BLaER1 (cell line): ENCODE results near the gene TMX2.

Experiments
- H3K27ac ChIP-seq: shearing (Covaris generic); formaldehyde crosslinking; 2 replicates; pipeline ENCODE4 v1.8.1; 2022
- H3K27me3 ChIP-seq: shearing (Covaris generic); formaldehyde crosslinking; 2 replicates; pipeline ENCODE4 v1.8.1; 2022
- H3K36me3 ChIP-seq: shearing (Covaris generic); formaldehyde crosslinking; 2 replicates; pipeline ENCODE4 v1.8.1; 2022
- H3K4me1 ChIP-seq: shearing (Covaris generic); formaldehyde crosslinking; 2 replicates; pipeline ENCODE4 v1.8.1; 2022
- H3K4me2 ChIP-seq: shearing (Covaris generic); formaldehyde crosslinking; 2 replicates; pipeline ENCODE4 v1.8.1; 2022
- H3K4me3 ChIP-seq: shearing (Covaris generic); formaldehyde crosslinking; 2 replicates; pipeline ENCODE4 v1.8.1; 2022
- H3K9ac ChIP-seq: shearing (Covaris generic); formaldehyde crosslinking; 2 replicates; pipeline ENCODE4 v1.8.1; 2022
- H3K9me3 ChIP-seq: shearing (Covaris generic); formaldehyde crosslinking; 2 replicates; pipeline ENCODE4 v1.8.1; 2022
- H4K20me1 ChIP-seq: shearing (Covaris generic); formaldehyde crosslinking; 2 replicates; pipeline ENCODE4 v1.8.1; 2022
- Cebpa-rat ChIP-seq: shearing (Covaris generic); IDR thresholded peaks from 2 replicates; pipeline ENCODE4 v1.8.1; 2022

Gene TMX2

DNA sequence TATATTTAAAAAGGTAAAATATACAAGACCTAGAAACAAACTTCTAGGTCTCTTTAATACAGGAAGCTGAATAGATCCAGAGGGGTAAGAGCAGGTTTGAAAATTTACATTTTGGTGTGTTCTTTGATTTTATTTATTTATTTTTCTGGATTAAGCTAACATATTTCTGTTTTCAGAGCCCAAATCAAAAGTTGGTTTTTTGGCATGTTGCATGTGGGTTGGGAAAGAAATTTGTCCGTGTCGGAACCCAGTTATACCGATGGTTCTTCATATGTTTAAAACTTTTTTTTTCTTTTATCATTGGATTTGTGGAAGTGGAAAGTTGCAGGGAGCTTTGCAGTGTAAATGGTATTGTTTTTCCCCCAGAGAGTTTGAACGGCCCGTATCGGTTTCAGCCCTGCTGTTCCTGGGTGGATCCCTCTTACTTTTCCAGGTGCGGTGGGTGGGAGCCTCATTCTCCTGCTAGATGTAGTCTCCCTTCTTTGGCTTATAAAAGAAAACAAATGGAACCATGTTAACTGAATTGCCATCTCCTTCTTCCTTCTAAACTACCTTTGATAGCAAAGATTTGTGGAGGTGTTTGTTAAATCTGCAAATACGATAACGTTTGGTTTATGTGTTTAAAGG lies 50.0 kb downstream of the TMX2 start:
- H3K27me3 ChIP-seq = peaks cover 40% of the 10 kb centered on the region
- H4K20me1 ChIP-seq = peaks cover 63% of the 10 kb centered on the region
- no peak overlapping the region for H3K4me2 ChIP-seq
- no peak overlapping the region for H3K4me3 ChIP-seq
- no peak overlapping the region for H3K9ac ChIP-seq
- H3K27ac ChIP-seq = no peak overlapping the region
- no peaks in the 10 kb centered on the region for H3K4me1 ChIP-seq
- H3K36me3 ChIP-seq = no peaks in the 10 kb centered on the region
- no peak for TF ChIP-seq Cebpa-rat
- H3K9me3 ChIP-seq = no peaks in the 10 kb centered on the region

DNA sequence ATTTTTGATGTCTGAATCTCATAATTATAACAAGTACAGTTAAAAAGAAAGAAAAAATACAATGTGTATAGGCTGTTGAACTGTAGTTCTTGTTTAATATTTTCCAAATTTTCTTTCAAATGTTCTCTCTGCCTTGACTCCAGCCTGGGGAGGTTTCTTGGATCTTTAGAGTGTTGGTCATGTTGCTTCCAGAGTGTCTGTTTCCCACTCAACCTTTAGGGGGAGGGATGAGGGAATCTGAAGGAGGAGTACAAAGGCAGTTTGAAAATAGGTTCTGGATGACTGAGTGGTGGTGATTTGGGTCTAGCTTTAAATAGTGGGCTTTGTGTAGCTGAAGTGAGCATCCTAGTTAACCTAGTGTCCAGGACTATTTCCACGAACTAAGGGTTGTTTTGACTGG lies 51.2 kb downstream of the TMX2 start:
- no peak overlapping the region for H3K4me3 ChIP-seq
- H3K9me3 ChIP-seq = no peaks in the 10 kb centered on the region
- H3K27me3 ChIP-seq = peaks cover 40% of the 10 kb centered on the region
- H3K36me3 ChIP-seq = no peaks in the 10 kb centered on the region
- H3K4me2 ChIP-seq = no peak overlapping the region
- no peak for TF ChIP-seq Cebpa-rat
- H4K20me1 ChIP-seq = peaks cover 63% of the 10 kb centered on the region
- no peak overlapping the region for H3K9ac ChIP-seq
- no peaks in the 10 kb centered on the region for H3K4me1 ChIP-seq
- no peak overlapping the region for H3K27ac ChIP-seq

DNA sequence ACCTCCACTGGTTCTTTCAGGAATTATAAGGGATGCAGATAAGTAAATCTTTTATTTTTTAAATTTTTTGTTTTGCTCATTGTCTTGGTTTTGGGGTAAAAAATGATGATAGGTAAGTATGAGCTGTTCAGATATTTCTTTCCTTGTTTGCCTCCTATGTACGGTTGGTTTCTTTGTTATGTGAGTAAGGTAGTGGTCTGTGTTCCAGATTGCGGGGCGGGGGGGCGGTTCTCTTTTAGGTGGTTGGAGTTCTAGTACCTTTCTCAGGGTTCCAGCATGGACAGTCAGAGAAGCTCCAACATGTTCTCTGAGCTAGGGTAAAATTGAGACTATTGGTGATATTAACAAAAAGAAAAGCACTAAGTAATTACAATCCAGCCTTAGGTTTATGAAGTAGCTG lies 51.6 kb downstream of the TMX2 start:
- no peaks in the 10 kb centered on the region for H3K36me3 ChIP-seq
- H3K4me1 ChIP-seq = no peaks in the 10 kb centered on the region
- H3K27ac ChIP-seq = no peak overlapping the region
- no peak for TF ChIP-seq Cebpa-rat
- H3K9me3 ChIP-seq = no peaks in the 10 kb centered on the region
- H3K27me3 ChIP-seq = peaks cover 40% of the 10 kb centered on the region
- peaks cover 63% of the 10 kb centered on the region for H4K20me1 ChIP-seq
- no peak overlapping the region for H3K9ac ChIP-seq
- H3K4me2 ChIP-seq = no peak overlapping the region
- H3K4me3 ChIP-seq = no peak overlapping the region

DNA sequence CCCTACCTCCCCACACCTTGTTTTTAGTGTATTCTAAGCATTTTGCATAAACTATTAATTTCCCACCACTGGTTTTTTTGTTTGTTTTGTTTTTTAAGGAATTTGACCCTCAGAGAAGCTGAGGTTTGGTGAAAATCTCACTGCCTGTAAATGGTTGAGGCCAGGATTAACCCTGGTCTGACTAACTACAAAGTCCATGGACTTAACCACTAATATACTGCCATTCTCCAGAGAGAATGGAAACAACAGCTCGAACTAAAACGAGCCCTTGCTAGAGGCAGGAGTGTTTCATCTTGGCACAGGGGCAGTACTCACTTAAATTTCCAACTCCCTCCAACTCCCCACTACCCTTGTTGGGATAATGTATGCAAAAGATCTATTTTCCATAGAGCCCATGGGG lies 52.2 kb downstream of the TMX2 start:
- Histone ChIP-seq H3K27ac (no peak overlapping the region), H3K9ac (no peak overlapping the region), H3K27me3 (peaks cover 40% of the 10 kb centered on the region), H3K4me2 (no peak overlapping the region), H4K20me1 (peaks cover 63% of the 10 kb centered on the region), H3K36me3 (no peaks in the 10 kb centered on the region), H3K9me3 (no peaks in the 10 kb centered on the region), H3K4me1 (no peaks in the 10 kb centered on the region), H3K4me3 (no peak overlapping the region)
- no peak for TF ChIP-seq Cebpa-rat

DNA sequence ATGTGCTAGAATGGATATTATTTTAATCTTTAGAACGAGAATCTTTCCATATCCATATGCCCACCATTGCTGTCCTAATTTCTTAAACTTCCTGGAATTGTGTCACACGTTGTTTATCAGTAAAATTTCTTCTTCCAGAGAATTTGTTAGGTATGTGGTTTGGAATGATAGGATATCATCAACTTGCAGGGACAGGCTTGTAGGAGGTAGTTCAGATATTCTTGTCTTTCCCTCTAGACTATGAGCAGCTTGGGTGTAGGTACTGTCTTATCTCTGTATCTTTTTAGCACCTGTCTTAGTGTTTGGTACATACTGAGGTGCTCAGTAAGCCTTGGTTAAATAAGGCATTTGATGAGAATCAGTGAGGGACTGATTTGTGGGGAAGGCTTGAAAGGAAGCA lies 52.6 kb downstream of the TMX2 start:
- H3K27me3 ChIP-seq = peaks cover 40% of the 10 kb centered on the region
- no peaks in the 10 kb centered on the region for H3K9me3 ChIP-seq
- H3K36me3 ChIP-seq = no peaks in the 10 kb centered on the region
- H3K9ac ChIP-seq = no peak overlapping the region
- H4K20me1 ChIP-seq = peaks cover 63% of the 10 kb centered on the region
- no peaks in the 10 kb centered on the region for H3K4me1 ChIP-seq
- H3K4me2 ChIP-seq = no peak overlapping the region
- no peak overlapping the region for H3K4me3 ChIP-seq
- TF ChIP-seq Cebpa-rat = no peak
- H3K27ac ChIP-seq = no peak overlapping the region

DNA sequence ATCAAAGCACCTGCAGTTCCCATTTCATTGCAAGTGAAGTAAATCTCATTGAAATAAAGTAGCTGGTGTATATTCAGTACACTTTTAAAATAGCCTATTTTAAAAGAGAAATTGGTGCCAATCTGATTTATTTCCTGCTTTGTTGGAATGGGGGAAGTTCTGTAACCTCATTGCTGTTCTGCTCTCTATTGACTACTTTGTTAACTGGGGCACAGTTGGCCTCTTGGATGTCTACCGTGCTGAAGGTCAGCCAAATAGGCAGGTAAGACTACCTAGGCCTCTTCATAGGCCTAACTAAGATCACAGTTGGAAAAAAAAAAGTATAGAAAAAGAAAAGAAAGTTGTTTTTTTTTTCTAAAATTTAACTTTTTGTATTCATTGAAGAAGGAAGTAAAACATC lies 58.4 kb downstream of the TMX2 start:
- TF ChIP-seq Cebpa-rat = no peak
- Histone ChIP-seq H3K9me3 (no peaks in the 10 kb centered on the region), H3K4me3 (no peak overlapping the region), H3K27me3 (no peaks in the 10 kb centered on the region), H3K36me3 (no peaks in the 10 kb centered on the region), H3K27ac (no peak overlapping the region), H4K20me1 (peaks cover 8% of the 10 kb centered on the region), H3K4me1 (peaks cover 6% of the 10 kb centered on the region), H3K9ac (no peak overlapping the region), H3K4me2 (no peak overlapping the region)

DNA sequence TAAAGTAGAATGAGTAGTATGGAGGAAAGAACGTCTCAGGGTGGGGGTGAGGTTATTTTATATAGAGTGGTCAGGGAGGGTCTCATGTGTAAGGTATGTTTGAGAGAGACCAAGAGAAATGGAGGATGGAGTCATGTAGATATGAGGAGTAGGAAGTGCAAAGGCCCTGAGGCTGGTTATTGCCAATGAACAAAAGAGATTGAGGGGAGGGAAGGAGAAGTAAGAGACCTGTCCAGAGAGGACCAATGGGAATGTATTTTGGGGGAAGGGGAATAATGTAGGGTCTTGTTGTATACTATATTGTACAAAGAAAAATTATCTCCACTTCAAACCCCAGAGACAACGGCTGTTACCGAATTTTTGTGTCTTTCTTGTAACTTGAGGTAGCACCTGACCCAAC lies 59.0 kb downstream of the TMX2 start:
- peaks cover 12% of the 10 kb centered on the region for H3K4me1 ChIP-seq
- H3K9me3 ChIP-seq = no peaks in the 10 kb centered on the region
- no peak overlapping the region for H3K4me2 ChIP-seq
- no peak for TF ChIP-seq Cebpa-rat
- H3K36me3 ChIP-seq = no peaks in the 10 kb centered on the region
- H3K27ac ChIP-seq = no peak overlapping the region
- peaks cover 2% of the 10 kb centered on the region; the same call in 1 of the 2 replicates for H4K20me1 ChIP-seq
- no peak overlapping the region for H3K4me3 ChIP-seq
- no peaks in the 10 kb centered on the region for H3K27me3 ChIP-seq
- H3K9ac ChIP-seq = no peak overlapping the region

DNA sequence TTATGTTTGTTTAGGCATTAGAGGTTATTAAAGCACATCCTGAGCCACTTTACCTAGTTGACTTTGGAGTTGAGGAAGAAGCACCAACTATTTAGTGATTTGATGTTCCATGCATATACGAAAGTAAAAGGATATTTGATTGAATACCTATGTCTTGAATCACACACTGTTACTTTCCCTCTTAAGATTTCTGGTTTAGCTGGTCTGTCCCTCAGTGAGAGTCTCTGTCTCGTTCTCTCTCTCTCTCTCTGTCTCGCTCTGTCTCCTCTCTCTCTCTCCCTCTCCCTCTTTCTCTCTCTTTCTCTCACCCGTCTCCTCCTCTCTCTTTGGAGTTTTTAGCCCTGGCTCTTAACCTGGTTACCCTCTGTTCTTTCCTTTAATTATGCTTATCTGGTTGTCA lies 60.2 kb downstream of the TMX2 start:
- H3K4me2 ChIP-seq = no peak overlapping the region
- H3K36me3 ChIP-seq = no peaks in the 10 kb centered on the region
- H3K4me3 ChIP-seq = no peak overlapping the region
- H3K9me3 ChIP-seq = no peaks in the 10 kb centered on the region
- no peak overlapping the region for H3K27ac ChIP-seq
- H3K4me1 ChIP-seq = peaks cover 24% of the 10 kb centered on the region
- no peak for TF ChIP-seq Cebpa-rat
- H3K9ac ChIP-seq = no peak overlapping the region
- no peaks in the 10 kb centered on the region for H4K20me1 ChIP-seq
- no peaks in the 10 kb centered on the region for H3K27me3 ChIP-seq

DNA sequence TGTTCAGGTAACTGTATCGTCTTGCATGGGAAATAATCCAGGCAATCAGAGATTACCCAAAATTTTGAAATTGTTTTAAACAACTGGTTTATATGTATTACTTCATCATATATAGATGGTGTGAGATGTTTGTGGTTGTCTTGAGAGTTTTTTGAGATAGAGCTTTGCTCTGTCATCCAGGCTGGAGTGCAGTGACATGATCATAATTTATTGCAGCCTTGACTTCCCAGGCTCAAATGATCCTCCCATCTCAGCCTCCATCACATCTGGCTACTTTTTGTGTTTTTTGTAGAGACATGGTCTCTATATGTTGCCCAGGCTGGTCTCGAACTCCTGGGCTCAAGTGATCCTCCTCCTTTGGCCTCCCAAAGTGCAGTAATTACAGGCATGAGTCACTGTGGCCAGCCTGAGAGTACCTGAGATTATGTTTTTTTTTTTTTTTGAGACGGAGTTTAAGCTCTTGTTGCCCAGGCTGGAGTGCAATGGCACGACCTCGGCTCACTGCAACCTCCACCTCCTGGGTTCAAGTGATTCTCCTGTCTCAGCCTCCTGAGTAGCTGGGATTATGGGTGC lies 60.7 kb downstream of the TMX2 start:
- Histone ChIP-seq H3K27me3 (no peaks in the 10 kb centered on the region), H3K27ac (no peak overlapping the region), H3K4me3 (no peak overlapping the region), H4K20me1 (no peaks in the 10 kb centered on the region), H3K9ac (no peak overlapping the region), H3K36me3 (no peaks in the 10 kb centered on the region), H3K9me3 (no peaks in the 10 kb centered on the region), H3K4me1 (peaks cover 29% of the 10 kb centered on the region), H3K4me2 (no peak overlapping the region)
- TF ChIP-seq Cebpa-rat = no peak

DNA sequence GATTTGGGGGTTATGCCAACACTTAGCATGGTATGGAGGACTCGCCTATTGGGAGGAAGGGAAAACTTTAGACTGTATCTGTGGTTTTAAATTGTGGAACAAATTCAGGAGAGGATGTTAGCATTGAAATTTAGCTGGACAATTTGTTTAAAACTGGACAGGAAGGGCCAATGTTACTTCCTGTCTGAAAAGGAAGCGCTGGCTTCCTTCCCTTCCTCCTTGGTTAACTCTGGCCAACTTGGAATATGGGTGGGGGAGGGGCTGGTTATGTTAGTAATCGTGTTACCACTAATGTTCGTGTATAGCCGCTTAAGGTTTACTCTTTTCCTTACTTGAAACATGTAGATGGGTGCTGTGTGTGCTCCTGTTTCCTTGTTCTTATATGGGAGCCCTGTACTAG lies 63.1 kb downstream of the TMX2 start:
- Histone ChIP-seq H3K9me3 (no peaks in the 10 kb centered on the region), H3K9ac (peak overlapping the region; percentile 2; the same call in 1 of the 2 replicates), H3K27me3 (no peaks in the 10 kb centered on the region), H3K27ac (peak overlapping the region; percentile 27; the same call in 1 of the 2 replicates), H3K4me2 (peak overlapping the region; percentile 81), H3K4me1 (peaks cover 48% of the 10 kb centered on the region), H4K20me1 (peaks cover 6% of the 10 kb centered on the region; the same call in 1 of the 2 replicates), H3K36me3 (no peaks in the 10 kb centered on the region), H3K4me3 (peak overlapping the region; percentile 38; the same call in 1 of the 2 replicates)
- no peak for TF ChIP-seq Cebpa-rat
